Neural cell (in vitro differentiated cells): ENCODE results near the gene PRXL2B. TPM values are rescaled to one million over a fixed set of nuclear protein-coding genes. Genes with fewer than 3 reads are reported as not detected.

Source experiments
- H2AFZ ChIP-seq: fragments of 200-600, 300-800 bp; sonication (generic), shearing (Covaris generic); 2 replicates; pipeline ENCODE4 v1.6.0; 2014; ENCODE audit warnings: low read depth, mild to moderate bottlenecking, antibody characterized with exemption, low read length, moderate library complexity
- H3F3A ChIP-seq: fragments of 200-600 bp; shearing (Covaris generic); 2 replicates; pipeline ENCODE4 v1.6.1; 2016; ENCODE audit warnings: mild to moderate bottlenecking, moderate library complexity, mixed read lengths, antibody characterized with exemption, low read length; ENCODE audit not compliant: insufficient read depth, poor library complexity, severe bottlenecking
- H3K27ac ChIP-seq: fragments of 200-600, 300-800 bp; sonication (generic), shearing (Covaris generic); 2 replicates; pipeline ENCODE4 v1.5.1; 2014; ENCODE audit warnings: mild to moderate bottlenecking, low read length, moderate library complexity
- H3K27me3 ChIP-seq: fragments of 300-800, 200-600 bp; sonication (generic), shearing (Covaris generic); 2 replicates; pipeline ENCODE4 v1.6.0; 2014; ENCODE audit warnings: mild to moderate bottlenecking, low read depth, low read length, moderate library complexity; ENCODE audit not compliant: insufficient read depth
- H3K36me3 ChIP-seq: fragments of 300-800, 200-600 bp; sonication (generic), shearing (Covaris generic); 2 replicates; pipeline ENCODE4 v1.5.1; 2014; ENCODE audit warnings: mild to moderate bottlenecking, antibody characterized with exemption, low read length, moderate library complexity; ENCODE audit not compliant: insufficient read depth
- H3K4me2 ChIP-seq: fragments of 300-800, 200-600 bp; sonication (generic), shearing (Covaris generic); 2 replicates; pipeline ENCODE4 v1.6.0; 2014; ENCODE audit warnings: mild to moderate bottlenecking, low read length
- H3K4me3 ChIP-seq: fragments of 300-800, 200-600 bp; sonication (generic), shearing (Covaris generic); 2 replicates; pipeline ENCODE4 v1.5.1; 2014; ENCODE audit warnings: mild to moderate bottlenecking, low read length, moderate library complexity
- H3K79me2 ChIP-seq: fragments of 200-600 bp; shearing (Covaris generic); replicated peaks from 2 replicates; pipeline ENCODE4 v1.6.0; 2014; ENCODE audit warnings: mild to moderate bottlenecking, low read length, moderate library complexity; ENCODE audit not compliant: insufficient read depth
- H3K9ac ChIP-seq: fragments of 300-800, 200-600 bp; sonication (generic), shearing (Covaris generic); 2 replicates; pipeline ENCODE4 v1.6.1; 2016; ENCODE audit warnings: mild to moderate bottlenecking, low read length, mixed read lengths
- H3K9me2 ChIP-seq: fragments of 200-600 bp; shearing (Covaris generic); 2 replicates; pipeline ENCODE4 v1.6.1; 2016; ENCODE audit warnings: mild to moderate bottlenecking, low read length, mixed read lengths; ENCODE audit not compliant: insufficient read depth
- H3K9me3 ChIP-seq: fragments of 200-600, 300-800 bp; sonication (generic), shearing (Covaris generic); 2 replicates; pipeline ENCODE4 v1.6.1; 2016; ENCODE audit warnings: mild to moderate bottlenecking, mixed run types, low read length, moderate library complexity, mixed read lengths
- H4K20me1 ChIP-seq: fragments of 200-600 bp; shearing (Covaris generic); 2 replicates; pipeline ENCODE4 v1.6.1; 2016; ENCODE audit warnings: mild to moderate bottlenecking, mixed run types; ENCODE audit not compliant: insufficient read depth
- EP300 ChIP-seq: fragments of 450-650 bp; conservative IDR thresholded peaks from 2 replicates; pipeline ENCODE4 v1.6.1; 2014; ENCODE audit warnings: antibody characterized with exemption, mild to moderate bottlenecking, moderate library complexity; ENCODE audit not compliant: poor library complexity, severe bottlenecking
- EZH2 ChIP-seq: fragments of 200-600, 300-800 bp; shearing (Covaris generic), sonication (generic); IDR thresholded peaks from 2 replicates; pipeline ENCODE4 v1.6.1; 2014; ENCODE audit warnings: antibody characterized with exemption, low read length, borderline replicate concordance, mild to moderate bottlenecking; ENCODE audit not compliant: insufficient read depth, poor library complexity, severe bottlenecking
- MXI1 ChIP-seq: fragments of 450-650 bp; conservative IDR thresholded peaks from 2 replicates; pipeline ENCODE4 v1.6.1; 2014; ENCODE audit warnings: antibody characterized with exemption, mild to moderate bottlenecking; ENCODE audit not compliant: poor library complexity, severe bottlenecking
- POLR2AphosphoS5 ChIP-seq: IDR thresholded peaks from 2 replicates; pipeline ENCODE4 v1.6.1; 2012
- RAD21 ChIP-seq: fragments of 450-650 bp; conservative IDR thresholded peaks from 2 replicates; pipeline ENCODE4 v1.6.1; 2014; ENCODE audit warnings: antibody characterized with exemption, mild to moderate bottlenecking, moderate library complexity
- SMC3 ChIP-seq: fragments of 450-650 bp; conservative IDR thresholded peaks from 2 replicates; pipeline ENCODE4 v1.6.1; 2014; ENCODE audit warnings: antibody characterized with exemption, mild to moderate bottlenecking, moderate library complexity; ENCODE audit not compliant: poor library complexity
- TAF1 ChIP-seq: IDR thresholded peaks from 2 replicates; pipeline ENCODE4 v1.6.1; 2012; ENCODE audit warnings: low read depth
- polyA plus RNA-seq: library from polyadenylated mRNA; depleted of rRNA; stranded (reverse); fragments of >200 nt; gene quantifications from 2 replicates; pipeline ENCODE4 v1.2.3, GENCODE V29; 2014
- TF ChIP-seq, protein P1 (sequence below): IDR thresholded peaks from 2 replicates; pipeline ENCODE4 v1.6.1; 2012; ENCODE audit warnings: borderline replicate concordance
- TF ChIP-seq, protein P2 (sequence below): fragments of 450-650 bp; IDR thresholded peaks from 2 replicates; pipeline ENCODE4 v1.5.1; 2014; ENCODE audit warnings: antibody characterized with exemption, mild to moderate bottlenecking, moderate library complexity; ENCODE audit not compliant: poor library complexity, severe bottlenecking

The PRXL2B gene
- polyA plus RNA-seq, 1 donor from 2014 or later: 29.0 TPM

DNA sequence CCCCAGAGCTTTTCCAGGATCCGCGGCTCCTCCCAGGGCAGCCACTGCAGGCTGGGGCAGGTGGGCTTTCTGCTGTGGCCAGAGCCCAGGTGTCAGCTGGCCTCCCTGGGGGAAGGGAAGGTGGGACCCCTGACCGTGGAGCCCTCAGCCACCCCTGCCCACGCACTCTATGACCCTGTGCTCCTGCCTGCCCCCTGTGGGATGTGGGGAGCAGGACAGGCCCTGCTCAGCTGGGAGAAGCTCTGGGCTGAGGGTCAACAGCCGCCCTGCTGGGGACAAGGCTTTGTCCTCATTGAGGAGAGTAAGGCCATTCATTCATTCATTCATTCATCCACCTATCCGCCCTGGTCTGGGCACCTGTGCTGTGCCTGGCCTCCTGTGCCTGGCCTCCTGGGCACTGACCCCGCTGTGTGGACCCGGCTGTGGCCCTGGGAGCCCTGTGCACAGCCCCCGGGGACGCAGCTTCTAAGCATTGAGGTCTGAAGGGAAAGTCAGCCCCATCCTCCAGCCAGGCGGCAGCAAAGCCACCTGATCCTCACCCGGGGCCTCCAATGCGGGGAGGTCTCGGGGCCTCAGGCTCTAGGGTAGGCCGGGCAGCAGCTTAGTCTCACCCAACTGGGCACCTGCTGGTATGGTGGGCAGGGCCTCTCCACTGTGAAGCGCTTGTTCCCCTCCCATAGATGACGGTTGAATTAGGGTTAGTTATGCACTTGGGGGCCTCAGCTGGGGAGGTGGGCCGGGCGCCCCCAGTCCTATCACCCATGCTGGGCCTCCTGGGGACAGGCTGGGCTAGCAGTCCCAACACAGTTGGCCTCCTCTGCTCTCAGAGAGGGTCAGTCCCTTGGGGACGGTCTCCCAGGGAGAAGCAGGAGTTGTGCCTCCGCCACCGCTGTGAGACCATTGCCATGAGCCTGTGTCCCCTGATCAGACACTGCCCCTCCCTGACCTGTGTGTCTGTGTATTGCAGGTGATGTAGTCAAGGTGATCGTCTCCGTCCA, 24.4 kb upstream of the PRXL2B start:
- H3F3A ChIP-seq: no peaks in the 10 kb centered on the region
- no peaks in the 10 kb centered on the region for H3K27me3 ChIP-seq
- H3K9me3 ChIP-seq: no peaks in the 10 kb centered on the region
- no peaks in the 10 kb centered on the region for H3K9me2 ChIP-seq
- H3K79me2 ChIP-seq: no peaks in the 10 kb centered on the region
- no peak overlapping the region for H3K4me2 ChIP-seq
- H3K36me3 ChIP-seq: no peaks in the 10 kb centered on the region
- H2AFZ ChIP-seq: no peak overlapping the region
- no peak overlapping the region for H3K9ac ChIP-seq
- no peak overlapping the region for H3K4me3 ChIP-seq
- H4K20me1 ChIP-seq: no peaks in the 10 kb centered on the region
- H3K27ac ChIP-seq: no peak overlapping the region
- no peak for TF ChIP-seq RAD21
- TF ChIP-seq, protein P1, sequence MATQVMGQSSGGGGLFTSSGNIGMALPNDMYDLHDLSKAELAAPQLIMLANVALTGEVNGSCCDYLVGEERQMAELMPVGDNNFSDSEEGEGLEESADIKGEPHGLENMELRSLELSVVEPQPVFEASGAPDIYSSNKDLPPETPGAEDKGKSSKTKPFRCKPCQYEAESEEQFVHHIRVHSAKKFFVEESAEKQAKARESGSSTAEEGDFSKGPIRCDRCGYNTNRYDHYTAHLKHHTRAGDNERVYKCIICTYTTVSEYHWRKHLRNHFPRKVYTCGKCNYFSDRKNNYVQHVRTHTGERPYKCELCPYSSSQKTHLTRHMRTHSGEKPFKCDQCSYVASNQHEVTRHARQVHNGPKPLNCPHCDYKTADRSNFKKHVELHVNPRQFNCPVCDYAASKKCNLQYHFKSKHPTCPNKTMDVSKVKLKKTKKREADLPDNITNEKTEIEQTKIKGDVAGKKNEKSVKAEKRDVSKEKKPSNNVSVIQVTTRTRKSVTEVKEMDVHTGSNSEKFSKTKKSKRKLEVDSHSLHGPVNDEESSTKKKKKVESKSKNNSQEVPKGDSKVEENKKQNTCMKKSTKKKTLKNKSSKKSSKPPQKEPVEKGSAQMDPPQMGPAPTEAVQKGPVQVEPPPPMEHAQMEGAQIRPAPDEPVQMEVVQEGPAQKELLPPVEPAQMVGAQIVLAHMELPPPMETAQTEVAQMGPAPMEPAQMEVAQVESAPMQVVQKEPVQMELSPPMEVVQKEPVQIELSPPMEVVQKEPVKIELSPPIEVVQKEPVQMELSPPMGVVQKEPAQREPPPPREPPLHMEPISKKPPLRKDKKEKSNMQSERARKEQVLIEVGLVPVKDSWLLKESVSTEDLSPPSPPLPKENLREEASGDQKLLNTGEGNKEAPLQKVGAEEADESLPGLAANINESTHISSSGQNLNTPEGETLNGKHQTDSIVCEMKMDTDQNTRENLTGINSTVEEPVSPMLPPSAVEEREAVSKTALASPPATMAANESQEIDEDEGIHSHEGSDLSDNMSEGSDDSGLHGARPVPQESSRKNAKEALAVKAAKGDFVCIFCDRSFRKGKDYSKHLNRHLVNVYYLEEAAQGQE: no peak
- no peak for TF ChIP-seq TAF1
- TF ChIP-seq, protein P2, sequence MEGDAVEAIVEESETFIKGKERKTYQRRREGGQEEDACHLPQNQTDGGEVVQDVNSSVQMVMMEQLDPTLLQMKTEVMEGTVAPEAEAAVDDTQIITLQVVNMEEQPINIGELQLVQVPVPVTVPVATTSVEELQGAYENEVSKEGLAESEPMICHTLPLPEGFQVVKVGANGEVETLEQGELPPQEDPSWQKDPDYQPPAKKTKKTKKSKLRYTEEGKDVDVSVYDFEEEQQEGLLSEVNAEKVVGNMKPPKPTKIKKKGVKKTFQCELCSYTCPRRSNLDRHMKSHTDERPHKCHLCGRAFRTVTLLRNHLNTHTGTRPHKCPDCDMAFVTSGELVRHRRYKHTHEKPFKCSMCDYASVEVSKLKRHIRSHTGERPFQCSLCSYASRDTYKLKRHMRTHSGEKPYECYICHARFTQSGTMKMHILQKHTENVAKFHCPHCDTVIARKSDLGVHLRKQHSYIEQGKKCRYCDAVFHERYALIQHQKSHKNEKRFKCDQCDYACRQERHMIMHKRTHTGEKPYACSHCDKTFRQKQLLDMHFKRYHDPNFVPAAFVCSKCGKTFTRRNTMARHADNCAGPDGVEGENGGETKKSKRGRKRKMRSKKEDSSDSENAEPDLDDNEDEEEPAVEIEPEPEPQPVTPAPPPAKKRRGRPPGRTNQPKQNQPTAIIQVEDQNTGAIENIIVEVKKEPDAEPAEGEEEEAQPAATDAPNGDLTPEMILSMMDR: no peak
- TF ChIP-seq SMC3: no peak
- TF ChIP-seq EZH2: no peak
- no peak for TF ChIP-seq EP300
- TF ChIP-seq MXI1: no peak
- no peak for TF ChIP-seq POLR2AphosphoS5

DNA sequence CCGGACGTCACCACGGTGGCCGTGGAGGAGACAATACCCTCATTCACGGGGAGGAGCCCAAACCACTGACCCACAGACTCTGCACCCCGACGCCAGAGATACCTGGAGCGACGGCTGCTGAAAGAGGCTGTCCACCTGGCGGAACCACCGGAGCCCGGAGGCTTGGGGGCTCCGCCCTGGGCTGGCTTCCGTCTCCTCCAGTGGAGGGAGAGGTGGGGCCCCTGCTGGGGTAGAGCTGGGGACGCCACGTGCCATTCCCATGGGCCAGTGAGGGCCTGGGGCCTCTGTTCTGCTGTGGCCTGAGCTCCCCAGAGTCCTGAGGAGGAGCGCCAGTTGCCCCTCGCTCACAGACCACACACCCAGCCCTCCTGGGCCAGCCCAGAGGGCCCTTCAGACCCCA, 23.4 kb upstream of the PRXL2B start:
- H4K20me1 ChIP-seq: no peaks in the 10 kb centered on the region
- H3K9ac ChIP-seq: no peak overlapping the region
- H3K27ac ChIP-seq: no peak overlapping the region
- no peaks in the 10 kb centered on the region for H3K27me3 ChIP-seq
- no peak overlapping the region for H3K4me2 ChIP-seq
- no peaks in the 10 kb centered on the region for H3K79me2 ChIP-seq
- H2AFZ ChIP-seq: no peak overlapping the region
- no peaks in the 10 kb centered on the region for H3K36me3 ChIP-seq
- no peaks in the 10 kb centered on the region for H3K9me3 ChIP-seq
- no peaks in the 10 kb centered on the region for H3K9me2 ChIP-seq
- H3K4me3 ChIP-seq: no peak overlapping the region
- no peaks in the 10 kb centered on the region for H3F3A ChIP-seq
- TF ChIP-seq EP300: no peak
- TF ChIP-seq EZH2: no peak
- TF ChIP-seq POLR2AphosphoS5: no peak
- TF ChIP-seq, protein P2: no peak
- TF ChIP-seq SMC3: no peak
- no peak for TF ChIP-seq RAD21
- TF ChIP-seq, protein P1: no peak
